Osteoblast (primary cell): ENCODE data around the gene CNN2. TPM values are rescaled to one million over a fixed set of nuclear protein-coding genes. Genes with fewer than 3 reads are reported as not detected.

Experiments used
- DNase-seq: peaks from one replicate; pipeline ENCODE4 v3.0.0; 2011; ENCODE audit warnings: low spot score, mixed read lengths; ENCODE audit not compliant: insufficient read length; ENCODE audit errors: missing footprints
- H2AFZ ChIP-seq: 2 replicates; pipeline ENCODE4 v1.6.0; 2011; ENCODE audit warnings: mild to moderate bottlenecking, low read length
- H3K27ac ChIP-seq: 2 replicates; pipeline ENCODE4 v1.5.1; 2011; ENCODE audit warnings: mild to moderate bottlenecking, low read depth, low read length, moderate library complexity
- H3K27me3 ChIP-seq: 2 replicates; pipeline ENCODE4 v1.6.0; 2012; ENCODE audit warnings: mild to moderate bottlenecking, control low read depth, inconsistent platforms, low read length, moderate library complexity; ENCODE audit not compliant: insufficient read depth
- H3K36me3 ChIP-seq: 2 replicates; pipeline ENCODE4 v1.5.1; 2011; ENCODE audit warnings: mild to moderate bottlenecking, low read length, control low read depth, moderate library complexity; ENCODE audit not compliant: insufficient read depth
- H3K4me1 ChIP-seq: 2 replicates; pipeline ENCODE4 v1.5.1; 2011; ENCODE audit warnings: mild to moderate bottlenecking, low read length, control low read depth, moderate library complexity; ENCODE audit not compliant: insufficient read depth
- H3K4me2 ChIP-seq: 2 replicates; pipeline ENCODE4 v1.6.0; 2011; ENCODE audit warnings: mild to moderate bottlenecking, low read length; ENCODE audit not compliant: insufficient read depth
- H3K4me3 ChIP-seq: fragments of 200-600 bp; sonication (generic); 3 replicates; pipeline ENCODE4 v1.5.1; 2012; ENCODE audit warnings: mild to moderate bottlenecking, low read length, inconsistent platforms; ENCODE audit not compliant: insufficient read depth
- H3K79me2 ChIP-seq: 2 replicates; pipeline ENCODE4 v1.6.0; 2012; ENCODE audit warnings: mild to moderate bottlenecking, low read length, control low read depth, inconsistent platforms; ENCODE audit not compliant: insufficient read depth
- H3K9me3 ChIP-seq: 2 replicates; pipeline ENCODE4 v1.5.1; 2011; ENCODE audit warnings: low read depth, low read length, control low read depth
- H4K20me1 ChIP-seq: 2 replicates; pipeline ENCODE4 v1.6.0; 2012; ENCODE audit warnings: mild to moderate bottlenecking, low read length, control low read depth; ENCODE audit not compliant: insufficient read depth
- total RNA-seq: library from RNA; depleted of rRNA; stranded (reverse); fragments of >200 nt; gene quantifications from 2 replicates; pipeline ENCODE4 v1.2.3, GENCODE V29; 2012
- TF ChIP-seq, protein P1 (sequence below): IDR thresholded peaks from 2 replicates; pipeline ENCODE4 v1.5.1; 2011; ENCODE audit warnings: mild to moderate bottlenecking, low read depth, low read length, moderate library complexity; ENCODE audit errors: extremely low read depth

CNN2 gene
- total RNA-seq, 1 donor, result 594 TPM

- peaks cover 54% of the 10 kb centered on the region for H3K79me2 ChIP-seq
- H3K4me3 ChIP-seq, result peak overlapping the region; percentile 98
- H3K4me2 ChIP-seq, result peak overlapping the region; percentile 91
- TF ChIP-seq, protein P1, sequence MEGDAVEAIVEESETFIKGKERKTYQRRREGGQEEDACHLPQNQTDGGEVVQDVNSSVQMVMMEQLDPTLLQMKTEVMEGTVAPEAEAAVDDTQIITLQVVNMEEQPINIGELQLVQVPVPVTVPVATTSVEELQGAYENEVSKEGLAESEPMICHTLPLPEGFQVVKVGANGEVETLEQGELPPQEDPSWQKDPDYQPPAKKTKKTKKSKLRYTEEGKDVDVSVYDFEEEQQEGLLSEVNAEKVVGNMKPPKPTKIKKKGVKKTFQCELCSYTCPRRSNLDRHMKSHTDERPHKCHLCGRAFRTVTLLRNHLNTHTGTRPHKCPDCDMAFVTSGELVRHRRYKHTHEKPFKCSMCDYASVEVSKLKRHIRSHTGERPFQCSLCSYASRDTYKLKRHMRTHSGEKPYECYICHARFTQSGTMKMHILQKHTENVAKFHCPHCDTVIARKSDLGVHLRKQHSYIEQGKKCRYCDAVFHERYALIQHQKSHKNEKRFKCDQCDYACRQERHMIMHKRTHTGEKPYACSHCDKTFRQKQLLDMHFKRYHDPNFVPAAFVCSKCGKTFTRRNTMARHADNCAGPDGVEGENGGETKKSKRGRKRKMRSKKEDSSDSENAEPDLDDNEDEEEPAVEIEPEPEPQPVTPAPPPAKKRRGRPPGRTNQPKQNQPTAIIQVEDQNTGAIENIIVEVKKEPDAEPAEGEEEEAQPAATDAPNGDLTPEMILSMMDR, result no peak
- no peaks in the 10 kb centered on the region for H3K27me3 ChIP-seq
- no peak for DNase-seq
- no peak overlapping the region for H2AFZ ChIP-seq
- peaks cover 14% of the 10 kb centered on the region for H3K36me3 ChIP-seq
- peaks cover 11% of the 10 kb centered on the region for H3K4me1 ChIP-seq
- H3K27ac ChIP-seq, result peak overlapping the region; percentile 79
- peaks cover 36% of the 10 kb centered on the region for H4K20me1 ChIP-seq
- no peaks in the 10 kb centered on the region for H3K9me3 ChIP-seq
These were observed 608 bp downstream of the CNN2 start for GRCh38 chr19:1026783-1027649.

GRCh38 chr19:1027650-1028061 lies 1.2 kb downstream of the CNN2 start:
- peaks cover 60% of the 10 kb centered on the region for H3K79me2 ChIP-seq
- no peaks in the 10 kb centered on the region for H3K27me3 ChIP-seq
- no peaks in the 10 kb centered on the region for H3K9me3 ChIP-seq
- TF ChIP-seq, protein P1, result no peak
- no peak overlapping the region for H2AFZ ChIP-seq
- peaks cover 11% of the 10 kb centered on the region for H3K4me1 ChIP-seq
- peaks cover 21% of the 10 kb centered on the region for H3K36me3 ChIP-seq
- peak overlapping the region; percentile 98 for H3K4me3 ChIP-seq
- H3K4me2 ChIP-seq, result peak overlapping the region; percentile 91
- peak; percentile 93 for DNase-seq
- peak overlapping the region; percentile 79 for H3K27ac ChIP-seq
- H4K20me1 ChIP-seq, result peaks cover 42% of the 10 kb centered on the region

GRCh38 chr19:1028062-1028926 lies 1.9 kb downstream of the CNN2 start:
- H3K4me2 ChIP-seq, result peak overlapping the region; percentile 91
- no peaks in the 10 kb centered on the region for H3K27me3 ChIP-seq
- H3K27ac ChIP-seq, result peak overlapping the region; percentile 53
- TF ChIP-seq, protein P1, result no peak
- H4K20me1 ChIP-seq, result peaks cover 48% of the 10 kb centered on the region
- H2AFZ ChIP-seq, result no peak overlapping the region
- peak; percentile 100 for DNase-seq
- H3K4me3 ChIP-seq, result peak overlapping the region; percentile 98
- peaks cover 65% of the 10 kb centered on the region for H3K79me2 ChIP-seq
- peaks cover 8% of the 10 kb centered on the region for H3K4me1 ChIP-seq
- peaks cover 27% of the 10 kb centered on the region for H3K36me3 ChIP-seq
- H3K9me3 ChIP-seq, result no peaks in the 10 kb centered on the region
